HCT116 (cell line): ENCODE measurements around the gene GNAI3.

Source experiments
- CTCF ChIP-seq, 3 experiments: fragments of 200-600 bp in 1 of 3; sonication (generic) in 1 of 3; IDR thresholded peaks in 2 of 3; conservative IDR thresholded peaks in 1 of 3; 2 replicates each; pipeline ENCODE4 v1.5.1; 2012 to 2017; ENCODE audit warnings: low read depth in 2 of 3, low read length in 2 of 3, antibody characterized with exemption in 1 of 3, borderline replicate concordance in 1 of 3, control low read depth in 1 of 3, mild to moderate bottlenecking in 1 of 3, mixed read lengths in 1 of 3, mixed run types in 1 of 3, moderate library complexity in 1 of 3; ENCODE audit not compliant: insufficient read depth in 1 of 3
- EGR1 ChIP-seq: IDR thresholded peaks from 2 replicates; pipeline ENCODE4 v1.6.1; 2012; ENCODE audit warnings: low read depth
- EZH2 ChIP-seq: fragments of 200-600 bp; sonication (generic); IDR thresholded peaks from 2 replicates; pipeline ENCODE4 v1.6.1; 2017; ENCODE audit warnings: antibody characterized with exemption, mixed run types
- EZH2phosphoT487 ChIP-seq: fragments of 200-600 bp; IDR thresholded peaks from 2 replicates; pipeline ENCODE4 v1.6.1; 2018; ENCODE audit warnings: antibody characterized with exemption, borderline replicate concordance
- MAX ChIP-seq: IDR thresholded peaks from 2 replicates; pipeline ENCODE4 v1.6.1; 2012
- POLR2A ChIP-seq: IDR thresholded peaks from 2 replicates; pipeline ENCODE4 v1.7.0; 2011; ENCODE audit warnings: borderline replicate concordance; ENCODE audit not compliant: insufficient read depth, insufficient read length; ENCODE audit errors: extremely low read depth
- POLR2AphosphoS5 ChIP-seq: IDR thresholded peaks from 2 replicates; pipeline ENCODE4 v1.6.1; 2011; ENCODE audit warnings: mild to moderate bottlenecking, low read depth, low read length, moderate library complexity
- RAD21 ChIP-seq: IDR thresholded peaks from 2 replicates; pipeline ENCODE4 v1.6.1; 2012; ENCODE audit warnings: low read depth, mild to moderate bottlenecking
- REST ChIP-seq: IDR thresholded peaks from 2 replicates; pipeline ENCODE4 v1.6.1; 2012; ENCODE audit warnings: low read depth
- SIN3A ChIP-seq: IDR thresholded peaks from 2 replicates; pipeline ENCODE4 v1.6.1; 2012; ENCODE audit warnings: low read depth
- TCF7L2 ChIP-seq: IDR thresholded peaks from 2 replicates; pipeline ENCODE4 v1.7.0; 2011; ENCODE audit warnings: borderline replicate concordance, inconsistent platforms; ENCODE audit not compliant: insufficient read depth, insufficient read length; ENCODE audit errors: extremely low read depth
- YY1 ChIP-seq: IDR thresholded peaks from 2 replicates; pipeline ENCODE4 v1.6.1; 2011; ENCODE audit warnings: low read length, low read depth, moderate library complexity, mild to moderate bottlenecking; ENCODE audit not compliant: insufficient replicate concordance; ENCODE audit errors: extremely low read depth
- ZBTB33 ChIP-seq: IDR thresholded peaks from 2 replicates; pipeline ENCODE4 v1.6.1; 2011; ENCODE audit warnings: mild to moderate bottlenecking, low read length, moderate library complexity; ENCODE audit not compliant: insufficient replicate concordance; ENCODE audit errors: extremely low read depth
- ZNF274 ChIP-seq: fragments of 200-500 bp; sonication (Bioruptor generic); IDR thresholded peaks from 2 replicates; pipeline ENCODE4 v1.6.1; 2014; ENCODE audit warnings: mild to moderate bottlenecking, low read depth, low read length, inconsistent platforms

GRCh38 chr1:109605381-109605780 lies 57.0 kb downstream of the GNAI3 start:
- no peak for TF ChIP-seq CTCF (IDR thresholded peaks at IDR 0.05 in 2 of 3, conservative IDR thresholded peaks at IDR 0.05 in 1 of 3; ENCODE audit: borderline replicate concordance in 1 of 3, insufficient read depth in 1 of 3, low read depth in 2 of 3, low read length in 2 of 3)
- no peak for TF ChIP-seq POLR2A
- TF ChIP-seq REST: no peak
- no peak for TF ChIP-seq SIN3A
- TF ChIP-seq EZH2phosphoT487: no peak
- TF ChIP-seq YY1: no peak
- TF ChIP-seq EGR1: no peak
- no peak for TF ChIP-seq EZH2
- TF ChIP-seq ZNF274: no peak
- TF ChIP-seq RAD21: no peak
- no peak for TF ChIP-seq POLR2AphosphoS5
- TF ChIP-seq MAX: no peak
- no peak for TF ChIP-seq TCF7L2
- TF ChIP-seq ZBTB33: no peak
